DND-41 (cell line): Measurements from ENCODE around the gene PTPRN2.

ENCODE experiments used
- ATAC-seq: fragments of 200-7000 bp; cut with Tn5 transposase; 3 replicates; pipeline ENCODE4 v1.9.1; 2021; ENCODE audit warnings: low read depth; ENCODE audit not compliant: insufficient read depth
- DNase-seq: peaks from one replicate; pipeline ENCODE4 v3.0.0-alpha.2; 2020
- H2AFZ ChIP-seq: 2 replicates; pipeline ENCODE4 v1.6.0; 2012; ENCODE audit warnings: low read depth, low read length
- H3K27ac ChIP-seq: 2 replicates; pipeline ENCODE4 v1.5.1; 2012; ENCODE audit warnings: low read length, inconsistent platforms
- H3K27me3 ChIP-seq: fragments of 200-600 bp; sonication (generic); 2 replicates; pipeline ENCODE4 v1.6.0; 2012; ENCODE audit warnings: low read length, mild to moderate bottlenecking, inconsistent platforms; ENCODE audit not compliant: insufficient read depth, poor library complexity
- H3K36me3 ChIP-seq: 2 replicates; pipeline ENCODE4 v1.5.1; 2012; ENCODE audit warnings: low read length, inconsistent platforms; ENCODE audit not compliant: insufficient read depth
- H3K4me1 ChIP-seq: 2 replicates; pipeline ENCODE4 v1.5.1; 2012; ENCODE audit warnings: mild to moderate bottlenecking, low read length; ENCODE audit not compliant: insufficient read depth
- H3K4me2 ChIP-seq: 2 replicates; pipeline ENCODE4 v1.6.0; 2012; ENCODE audit warnings: mild to moderate bottlenecking, moderate library complexity, low read length, inconsistent platforms; ENCODE audit not compliant: insufficient read depth
- H3K4me3 ChIP-seq, 2 experiments: fragments of 200-600 bp in 1 of 2; shearing (Covaris generic) in 1 of 2; 2 replicates each; pipeline ENCODE4 v1.5.1; 2012 to 2016; ENCODE audit warnings: inconsistent platforms in 2 of 2, low read length in 2 of 2, mild to moderate bottlenecking in 2 of 2, low read depth in 1 of 2, moderate library complexity in 1 of 2
- H3K79me2 ChIP-seq: 2 replicates; pipeline ENCODE4 v1.6.0; 2012; ENCODE audit warnings: low read length, inconsistent platforms; ENCODE audit not compliant: insufficient read depth
- H3K9ac ChIP-seq: 2 replicates; pipeline ENCODE4 v1.6.0; 2012; ENCODE audit warnings: low read depth, mild to moderate bottlenecking, inconsistent platforms, low read length, moderate library complexity
- H3K9me3 ChIP-seq: 2 replicates; pipeline ENCODE4 v1.5.1; 2012; ENCODE audit warnings: low read length, moderate library complexity, mild to moderate bottlenecking, inconsistent platforms; ENCODE audit not compliant: insufficient read depth, severe bottlenecking
- H4K20me1 ChIP-seq: 2 replicates; pipeline ENCODE4 v1.6.0; 2012; ENCODE audit warnings: low read length; ENCODE audit not compliant: insufficient read depth
- CTCF ChIP-seq: IDR thresholded peaks from 2 replicates; pipeline ENCODE4 v1.5.1; 2012; ENCODE audit warnings: borderline replicate concordance, low read length, moderate library complexity, mild to moderate bottlenecking; ENCODE audit not compliant: poor library complexity, severe bottlenecking; ENCODE audit errors: extremely low read depth
- EZH2 ChIP-seq: IDR thresholded peaks from 3 replicates; pipeline ENCODE4 v1.6.1; 2012; ENCODE audit warnings: borderline replicate concordance, low read depth, mild to moderate bottlenecking, moderate library complexity, low read length, inconsistent platforms; ENCODE audit not compliant: severe bottlenecking

PTPRN2 gene

GRCh38 chr7:157927313-157927925 is 660.2 kb downstream of the PTPRN2 start:
- Histone ChIP-seq H3K27me3 (no peaks in the 10 kb centered on the region), H3K4me2 (no peak overlapping the region), H3K27ac (no peak overlapping the region), H3K9ac (no peak overlapping the region), H3K36me3 (no peaks in the 10 kb centered on the region), H2AFZ (no peak overlapping the region), H3K79me2 (no peaks in the 10 kb centered on the region), H3K4me1 (peaks cover 13% of the 10 kb centered on the region), H3K9me3 (no peaks in the 10 kb centered on the region), H4K20me1 (peaks cover 3% of the 10 kb centered on the region; the same call in 1 of the 2 replicates), H3K4me3 (no peak overlapping the region)
- ATAC-seq (no peak; the same call in 1 of the 3 replicates), DNase-seq (peak; percentile 17)
- TF ChIP-seq EZH2 (no peak), CTCF (no peak)

- H3K9ac ChIP-seq: no peak overlapping the region
- H4K20me1 ChIP-seq: peaks cover 3% of the 10 kb centered on the region; the same call in 1 of the 2 replicates
- no peak overlapping the region for H3K4me2 ChIP-seq
- no peaks in the 10 kb centered on the region for H3K79me2 ChIP-seq
- no peaks in the 10 kb centered on the region for H3K27me3 ChIP-seq
- no peak overlapping the region for H3K4me3 ChIP-seq
- H3K36me3 ChIP-seq: no peaks in the 10 kb centered on the region
- H3K4me1 ChIP-seq: peaks cover 13% of the 10 kb centered on the region
- ATAC-seq (peak; percentile 63; the same call in 2 of the 3 replicates), DNase-seq (peak; percentile 30)
- H2AFZ ChIP-seq: no peak overlapping the region
- TF ChIP-seq CTCF: no peak
- TF ChIP-seq EZH2: no peak
- no peak overlapping the region for H3K27ac ChIP-seq
- no peaks in the 10 kb centered on the region for H3K9me3 ChIP-seq
Observed at GRCh38 chr7:157926521-157927150, 661.0 kb downstream of the PTPRN2 start.

- peaks cover 3% of the 10 kb centered on the region; the same call in 1 of the 2 replicates for H4K20me1 ChIP-seq
- H3K36me3 ChIP-seq: no peaks in the 10 kb centered on the region
- no peak overlapping the region for H3K9ac ChIP-seq
- DNase-seq: peak; percentile 15
- peak overlapping the region; percentile 11; the same call in 1 of the 2 replicates for H3K27ac ChIP-seq
- no peak overlapping the region for H3K4me3 ChIP-seq
- TF ChIP-seq EZH2: no peak
- TF ChIP-seq CTCF: no peak
- ATAC-seq: peak; percentile 48; the same call in 1 of the 3 replicates
- no peaks in the 10 kb centered on the region for H3K9me3 ChIP-seq
- H3K4me1 ChIP-seq: peaks cover 13% of the 10 kb centered on the region
- no peak overlapping the region for H2AFZ ChIP-seq
- no peak overlapping the region for H3K4me2 ChIP-seq
- peaks cover 2% of the 10 kb centered on the region for H3K27me3 ChIP-seq
- H3K79me2 ChIP-seq: no peaks in the 10 kb centered on the region
Observed at GRCh38 chr7:157926107-157926506, 661.5 kb downstream of the PTPRN2 start.
